CD14-positive monocyte (primary cell): ENCODE data around the gene AMBRA1. TPM values are rescaled to one million over a fixed set of nuclear protein-coding genes. Genes with fewer than 3 reads are reported as not detected.

Experiments used
- DNase-seq, 3 donors: peaks; one replicate each; pipeline ENCODE4 v3.0.0-alpha.2; 2011 to 2022
- H2AFZ ChIP-seq: 2 replicates; pipeline ENCODE4 v1.6.0; 2012; ENCODE audit warnings: mild to moderate bottlenecking, low read depth, low read length, inconsistent platforms; ENCODE audit not compliant: insufficient read depth, poor library complexity, severe bottlenecking
- H3K27ac ChIP-seq, 2 donors: 1 replicate in 1 of 2; 2 replicates in 1 of 2; pipeline ENCODE4 v1.5.1; 2012 to 2013; ENCODE audit warnings: low read length in 2 of 2, control low read depth in 1 of 2, inconsistent platforms in 1 of 2, low read depth in 1 of 2, mild to moderate bottlenecking in 1 of 2
- H3K27me3 ChIP-seq, 2 donors: one replicate each; pipeline versions ENCODE4 v1.6.0 to v1.6.1; 2011 to 2013; ENCODE audit warnings: low read length in 2 of 2; ENCODE audit not compliant: control insufficient read depth in 2 of 2, insufficient read depth in 2 of 2
- H3K36me3 ChIP-seq, 2 donors: replicated peaks in 1 of 2; 1 replicate in 1 of 2; 2 replicates in 1 of 2; pipeline versions ENCODE4 v1.5.1 to v1.6.1; 2012 to 2013; ENCODE audit warnings: low read length in 2 of 2, control low read depth in 1 of 2, inconsistent platforms in 1 of 2, mild to moderate bottlenecking in 1 of 2; ENCODE audit not compliant: insufficient read depth in 2 of 2, control insufficient read depth in 1 of 2
- H3K4me1 ChIP-seq, 2 donors: 1 replicate in 1 of 2; 2 replicates in 1 of 2; pipeline versions ENCODE4 v1.5.1 to v1.6.1; 2012 to 2013; ENCODE audit warnings: low read length in 2 of 2, control low read depth in 1 of 2, inconsistent platforms in 1 of 2, mild to moderate bottlenecking in 1 of 2, moderate library complexity in 1 of 2; ENCODE audit not compliant: insufficient read depth in 2 of 2, control insufficient read depth in 1 of 2
- H3K4me2 ChIP-seq: replicated peaks from 2 replicates; pipeline ENCODE3; 2012; ENCODE audit warnings: low read length, moderate library complexity, mild to moderate bottlenecking; ENCODE audit not compliant: poor library complexity, severe bottlenecking; ENCODE audit errors: extremely low read depth
- H3K4me3 ChIP-seq, 3 experiments: fragments of 200-600 bp in 1 of 3; sonication (generic) in 1 of 3; replicated peaks in 1 of 3; 1 replicate in 2 of 3; 2 replicates in 1 of 3; pipeline ENCODE4 v1.5.1; 2011 to 2013; ENCODE audit warnings: low read length in 3 of 3, mild to moderate bottlenecking in 3 of 3, control low read depth in 2 of 3, low read depth in 2 of 3, inconsistent platforms in 1 of 3, moderate library complexity in 1 of 3
- H3K79me2 ChIP-seq: 2 replicates; pipeline ENCODE4 v1.6.0; 2012; ENCODE audit warnings: mild to moderate bottlenecking, control low read depth, inconsistent platforms, low read length, moderate library complexity; ENCODE audit not compliant: insufficient read depth
- H3K9ac ChIP-seq: 2 replicates; pipeline ENCODE4 v1.6.0; 2017; ENCODE audit warnings: low read length, mild to moderate bottlenecking; ENCODE audit not compliant: insufficient read depth, poor library complexity, severe bottlenecking
- H3K9me3 ChIP-seq, 2 donors: replicated peaks in 1 of 2; 1 replicate in 1 of 2; 2 replicates in 1 of 2; pipeline versions ENCODE4 v1.5.1 to v1.6.1; 2012 to 2013; ENCODE audit warnings: low read length in 2 of 2, control low read depth in 1 of 2; ENCODE audit not compliant: control insufficient read depth in 1 of 2, insufficient read depth in 1 of 2
- H4K20me1 ChIP-seq: 2 replicates; pipeline ENCODE4 v1.6.0; 2012; ENCODE audit warnings: mild to moderate bottlenecking, low read length, control low read depth, moderate library complexity; ENCODE audit not compliant: insufficient read depth
- H3K27ac Mint-ChIP-seq, 7 donors: one replicate each; pipeline ENCODE4 v1.8.0; 2020; ENCODE audit warnings: mild to moderate bottlenecking in 7 of 7, mixed read lengths in 7 of 7, moderate library complexity in 6 of 7, inconsistent platforms in 2 of 7
- H3K27me3 Mint-ChIP-seq, 3 donors: one replicate each; pipeline ENCODE4 v1.8.0; 2021 to 2022; ENCODE audit warnings: low read depth in 3 of 3, mild to moderate bottlenecking in 3 of 3, mixed read lengths in 3 of 3, moderate library complexity in 3 of 3, inconsistent platforms in 1 of 3
- H3K36me3 Mint-ChIP-seq, 2 donors: one replicate each; pipeline ENCODE4 v1.8.0; 2020; ENCODE audit warnings: mixed read lengths in 2 of 2, inconsistent platforms in 1 of 2, mild to moderate bottlenecking in 1 of 2
- H3K4me1 Mint-ChIP-seq: one replicate; pipeline ENCODE4 v1.8.0; 2020; ENCODE audit warnings: mild to moderate bottlenecking, mixed read lengths
- H3K4me3 Mint-ChIP-seq, 2 donors: one replicate each; pipeline ENCODE4 v1.8.0; 2020; ENCODE audit warnings: mild to moderate bottlenecking in 2 of 2, mixed read lengths in 2 of 2, moderate library complexity in 1 of 2
- H3K9me3 Mint-ChIP-seq, 7 donors: one replicate each; pipeline ENCODE4 v1.8.0; 2020 to 2022; ENCODE audit warnings: mixed read lengths in 7 of 7, mild to moderate bottlenecking in 6 of 7, moderate library complexity in 6 of 7, inconsistent platforms in 2 of 7
- WGBS: methylation state at CpG from one replicate; pipeline ENCODE4 v1.1.5; 2013; ENCODE audit warnings: missing lambda C conversion rate; ENCODE audit not compliant: insufficient coverage; 5-methylcytosine and 5-hydroxymethylcytosine counted together
- intact Hi-C, 2 donors: fragments of 100-400 bp; cut with micrococcal nuclease; formaldehyde crosslinking; loops; one replicate each; pipeline versions ENCODE4 v1.15.0 to v1.15.1; 2023
- polyA plus RNA-seq, 3 donors: library from polyadenylated mRNA; depleted of rRNA in 1 of 3; unstranded in 2 of 3; stranded (reverse) in 1 of 3; fragments of 300-500 nt in 2 of 3; fragments of >200 nt in 1 of 3; fragmentation: Illumina TruSeq in 2 of 3; gene quantifications; 1 replicate in 2 of 3; 2 replicates in 1 of 3; pipeline ENCODE4 v1.2.3, GENCODE V29; 2012 to 2021
- TF ChIP-seq, protein P1 (sequence below): fragments of 200-600 bp; IDR thresholded peaks from one replicate; pipeline ENCODE4 v1.8.0; 2022; ENCODE audit warnings: antibody characterized with exemption, mild to moderate bottlenecking

Gene AMBRA1
- polyA plus RNA-seq, 3 donors, result 2.1 to 6.1 (median 3.8) TPM

DNA sequence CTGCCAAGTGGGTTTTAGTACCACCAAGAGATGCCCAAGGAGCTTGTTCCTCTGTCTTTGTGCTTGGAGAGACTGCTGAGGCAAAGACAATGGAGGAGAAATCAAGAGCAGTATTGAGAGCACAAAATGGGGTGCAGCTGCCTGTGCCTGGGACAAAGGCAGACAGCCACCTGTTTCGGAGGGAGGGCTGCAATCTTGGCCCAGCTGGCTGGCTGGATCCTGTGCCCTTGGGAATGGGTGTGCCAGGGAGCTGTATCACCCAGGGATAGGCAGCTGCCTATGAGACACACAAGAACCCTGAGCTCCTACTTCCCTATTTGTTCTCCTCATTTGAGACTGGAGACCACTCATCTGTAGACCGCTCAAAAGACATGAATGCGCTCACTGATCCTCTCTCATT, 178.9 kb downstream of the AMBRA1 start:
- H3K27me3 Mint-ChIP-seq, result no peaks in the 10 kb centered on the region
- peak overlapping the region in 1 of 7 donors; percentile 20 for H3K27ac Mint-ChIP-seq
- WGBS, result 0% methylated on average over 1 of the region's 3 CpGs
- DNase-seq, result no peak
- H3K27me3 ChIP-seq, result no peaks in the 10 kb centered on the region
- no peaks in the 10 kb centered on the region for H3K9me3 ChIP-seq
- no peaks in the 10 kb centered on the region for H3K4me1 ChIP-seq
- no peak overlapping the region for H3K4me2 ChIP-seq
- no peak overlapping the region for H3K4me3 ChIP-seq
- intact Hi-C loops, result no loop called here
- TF ChIP-seq, protein P1, sequence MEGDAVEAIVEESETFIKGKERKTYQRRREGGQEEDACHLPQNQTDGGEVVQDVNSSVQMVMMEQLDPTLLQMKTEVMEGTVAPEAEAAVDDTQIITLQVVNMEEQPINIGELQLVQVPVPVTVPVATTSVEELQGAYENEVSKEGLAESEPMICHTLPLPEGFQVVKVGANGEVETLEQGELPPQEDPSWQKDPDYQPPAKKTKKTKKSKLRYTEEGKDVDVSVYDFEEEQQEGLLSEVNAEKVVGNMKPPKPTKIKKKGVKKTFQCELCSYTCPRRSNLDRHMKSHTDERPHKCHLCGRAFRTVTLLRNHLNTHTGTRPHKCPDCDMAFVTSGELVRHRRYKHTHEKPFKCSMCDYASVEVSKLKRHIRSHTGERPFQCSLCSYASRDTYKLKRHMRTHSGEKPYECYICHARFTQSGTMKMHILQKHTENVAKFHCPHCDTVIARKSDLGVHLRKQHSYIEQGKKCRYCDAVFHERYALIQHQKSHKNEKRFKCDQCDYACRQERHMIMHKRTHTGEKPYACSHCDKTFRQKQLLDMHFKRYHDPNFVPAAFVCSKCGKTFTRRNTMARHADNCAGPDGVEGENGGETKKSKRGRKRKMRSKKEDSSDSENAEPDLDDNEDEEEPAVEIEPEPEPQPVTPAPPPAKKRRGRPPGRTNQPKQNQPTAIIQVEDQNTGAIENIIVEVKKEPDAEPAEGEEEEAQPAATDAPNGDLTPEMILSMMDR, result no peak
- H3K27ac ChIP-seq, result no peak overlapping the region
- peaks cover 45 to 70% of the 10 kb centered on the region in 2 donors for H3K36me3 ChIP-seq
- peaks cover 61 to 67% of the 10 kb centered on the region in 2 donors for H3K36me3 Mint-ChIP-seq
- no peak overlapping the region for H3K9ac ChIP-seq
- H3K79me2 ChIP-seq, result no peaks in the 10 kb centered on the region
- H3K9me3 Mint-ChIP-seq, result no peaks in the 10 kb centered on the region
- no peaks in the 10 kb centered on the region for H4K20me1 ChIP-seq
- H2AFZ ChIP-seq, result no peak overlapping the region
- H3K4me1 Mint-ChIP-seq, result no peaks in the 10 kb centered on the region
- no peak overlapping the region for H3K4me3 Mint-ChIP-seq

GRCh38 chr11:46414466-46414796, 179.4 kb downstream of the AMBRA1 start:
- intact Hi-C loops, result no loop called here
- H3K36me3 ChIP-seq, result peaks cover 49 to 73% of the 10 kb centered on the region in 2 donors
- no peaks in the 10 kb centered on the region for H3K27me3 ChIP-seq
- H3K9me3 ChIP-seq, result no peaks in the 10 kb centered on the region
- Mint-ChIP-seq H3K9me3 (no peaks in the 10 kb centered on the region), H3K27me3 (no peaks in the 10 kb centered on the region), H3K36me3 (peaks cover 62 to 69% of the 10 kb centered on the region in 2 donors), H3K4me1 (no peaks in the 10 kb centered on the region), H3K27ac (no peak overlapping the region), H3K4me3 (no peak overlapping the region)
- no peak overlapping the region for H3K9ac ChIP-seq
- no peak overlapping the region for H3K4me3 ChIP-seq
- H3K4me2 ChIP-seq, result no peak overlapping the region
- TF ChIP-seq, protein P1, result no peak
- no peak overlapping the region for H3K27ac ChIP-seq
- no peak for DNase-seq
- H3K4me1 ChIP-seq, result no peaks in the 10 kb centered on the region
- no peak overlapping the region for H2AFZ ChIP-seq
- H3K79me2 ChIP-seq, result no peaks in the 10 kb centered on the region
- H4K20me1 ChIP-seq, result no peaks in the 10 kb centered on the region
- WGBS, result 95% methylated on average over 3 of the region's 5 CpGs
